ENCODE measurements around the gene ILDR2.

DNA sequence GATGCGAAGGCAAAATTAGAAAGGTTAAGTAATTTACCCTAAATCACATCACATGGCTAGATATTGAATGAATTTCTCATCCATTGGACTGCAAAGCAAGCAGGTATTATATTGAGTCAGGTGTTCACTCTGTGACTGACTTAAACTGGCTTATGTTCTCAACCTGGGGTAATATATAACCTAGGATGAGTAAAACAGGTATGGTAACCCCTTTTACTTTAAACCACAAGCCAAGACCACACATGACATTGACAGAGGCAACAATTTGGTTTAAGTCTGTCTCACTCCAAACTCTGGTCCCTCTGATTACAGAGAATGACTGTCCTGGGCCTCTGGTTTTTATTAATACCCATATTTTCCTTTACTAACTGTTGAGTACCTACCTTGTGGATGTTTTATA is 47.0 kb upstream of the ILDR2 start:
- TF ChIP-seq, protein P1, sequence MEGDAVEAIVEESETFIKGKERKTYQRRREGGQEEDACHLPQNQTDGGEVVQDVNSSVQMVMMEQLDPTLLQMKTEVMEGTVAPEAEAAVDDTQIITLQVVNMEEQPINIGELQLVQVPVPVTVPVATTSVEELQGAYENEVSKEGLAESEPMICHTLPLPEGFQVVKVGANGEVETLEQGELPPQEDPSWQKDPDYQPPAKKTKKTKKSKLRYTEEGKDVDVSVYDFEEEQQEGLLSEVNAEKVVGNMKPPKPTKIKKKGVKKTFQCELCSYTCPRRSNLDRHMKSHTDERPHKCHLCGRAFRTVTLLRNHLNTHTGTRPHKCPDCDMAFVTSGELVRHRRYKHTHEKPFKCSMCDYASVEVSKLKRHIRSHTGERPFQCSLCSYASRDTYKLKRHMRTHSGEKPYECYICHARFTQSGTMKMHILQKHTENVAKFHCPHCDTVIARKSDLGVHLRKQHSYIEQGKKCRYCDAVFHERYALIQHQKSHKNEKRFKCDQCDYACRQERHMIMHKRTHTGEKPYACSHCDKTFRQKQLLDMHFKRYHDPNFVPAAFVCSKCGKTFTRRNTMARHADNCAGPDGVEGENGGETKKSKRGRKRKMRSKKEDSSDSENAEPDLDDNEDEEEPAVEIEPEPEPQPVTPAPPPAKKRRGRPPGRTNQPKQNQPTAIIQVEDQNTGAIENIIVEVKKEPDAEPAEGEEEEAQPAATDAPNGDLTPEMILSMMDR (conservative IDR thresholded peaks at IDR 0.05 in 1 of 2, IDR thresholded peaks at IDR 0.05 in 1 of 2; ENCODE audit: low read depth in 1 of 2, low read length in 2 of 2), result no peak
- TF ChIP-seq EZH2 (IDR thresholded peaks at IDR 0.05; ENCODE audit: low read length, missing control alignments), result no peak
